GM15510 (cell line): ENCODE data around the gene C16orf92.
A peak's percentile ranks its signal among the peaks of the same experiment; 100 is the strongest.

Experiments
- POLR2A ChIP-seq: IDR thresholded peaks from 3 replicates; pipeline ENCODE4 v1.6.1; 2011; ENCODE audit warnings: borderline replicate concordance; ENCODE audit not compliant: insufficient read length; ENCODE audit errors: extremely low read depth

C16orf92 gene

GRCh38 chr16:30027588-30028437 is 4.8 kb downstream of the C16orf92 start:
- no peak for TF ChIP-seq POLR2A

DNA sequence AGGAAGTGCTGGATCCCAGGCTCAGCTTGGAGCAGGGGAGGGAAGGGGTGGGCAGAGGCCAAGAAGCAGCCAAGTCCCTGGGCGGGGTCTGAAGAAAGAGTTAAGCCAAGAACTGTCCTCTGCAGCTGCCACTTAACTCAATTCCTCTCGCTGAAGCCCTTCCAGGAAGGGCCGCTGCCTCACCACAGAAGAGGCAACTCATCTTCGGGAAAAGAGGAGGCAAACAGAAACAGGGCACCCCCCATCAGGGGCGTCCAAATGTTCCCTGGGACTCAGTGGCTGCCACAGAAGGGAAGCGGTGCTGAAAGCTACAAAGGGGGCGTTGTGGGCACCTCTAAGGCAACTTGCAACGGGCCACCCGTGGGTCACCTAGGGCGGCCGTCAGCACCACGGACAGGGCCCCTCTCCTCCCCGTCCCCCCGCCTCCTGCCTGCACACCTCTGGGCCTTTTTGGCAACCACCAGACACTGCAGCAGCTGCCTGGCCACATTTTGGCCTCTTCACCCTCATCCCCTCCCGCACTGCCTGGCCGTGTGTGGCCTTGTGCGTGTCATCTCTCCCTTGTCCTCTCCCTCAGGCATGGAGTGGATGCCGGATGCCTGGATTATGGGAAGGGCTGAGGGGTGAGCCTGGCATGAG is 5.6 kb downstream of the C16orf92 start:
- TF ChIP-seq POLR2A = no peak

- no peak for TF ChIP-seq POLR2A
These were observed 7.2 kb downstream of the C16orf92 start for GRCh38 chr16:30030011-30030685.

GRCh38 chr16:30030841-30031413 is 7.9 kb downstream of the C16orf92 start, which contains the start of gene TLCD3B:
Gene TLCD3B (minus strand): TSS chr16:30031271. CDS start chr16:30030527, 744 bp downstream.
- no peak for TF ChIP-seq POLR2A

DNA sequence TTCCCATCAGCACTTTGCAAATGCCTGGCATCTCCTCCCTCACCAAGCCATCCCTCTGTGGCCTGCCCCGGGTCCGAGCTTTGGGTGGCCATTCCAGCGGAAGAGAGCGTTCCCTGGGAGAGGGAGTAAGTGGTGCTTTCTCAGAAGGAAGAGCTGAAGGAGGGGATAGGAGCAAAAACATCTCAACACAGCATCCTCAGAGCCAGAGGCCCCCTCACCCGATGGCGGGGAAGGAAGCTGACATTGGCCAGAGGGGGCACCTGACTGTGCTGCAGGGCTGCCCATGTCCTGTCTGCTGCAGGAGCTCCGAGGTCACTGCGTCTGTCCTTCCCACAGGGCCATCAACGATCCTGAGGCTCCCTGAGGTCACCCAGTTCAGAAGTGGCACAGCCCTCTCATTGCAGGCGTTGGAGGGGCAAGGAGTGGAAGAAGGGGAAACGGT is 8.5 kb downstream of the C16orf92 start:
- no peak for TF ChIP-seq POLR2A

- no peak for TF ChIP-seq POLR2A
These were observed 9.3 kb downstream of the C16orf92 start for GRCh38 chr16:30032083-30032819.

DNA sequence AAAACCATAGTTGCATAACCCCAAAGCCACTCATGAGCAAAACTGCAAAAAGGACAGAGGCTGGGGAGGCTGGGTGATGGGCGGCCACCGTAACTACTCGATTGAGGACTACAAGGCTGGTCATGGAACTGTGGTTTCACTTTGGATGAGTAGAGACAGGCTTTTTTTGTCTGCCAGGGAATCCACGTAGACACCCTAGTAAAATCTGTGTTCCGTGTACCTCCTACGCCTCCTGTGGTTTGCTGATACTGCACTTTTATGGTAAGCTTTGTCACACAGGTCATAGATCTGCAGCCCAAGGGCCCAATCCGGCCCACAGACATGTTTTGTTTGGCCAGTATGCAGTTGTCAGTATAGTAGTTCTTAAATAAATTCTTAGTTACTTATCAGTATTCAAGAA is 10.3 kb downstream of the C16orf92 start:
- TF ChIP-seq POLR2A = no peak

GRCh38 chr16:30040221-30040620 is 17.2 kb downstream of the C16orf92 start:
- no peak for TF ChIP-seq POLR2A

DNA sequence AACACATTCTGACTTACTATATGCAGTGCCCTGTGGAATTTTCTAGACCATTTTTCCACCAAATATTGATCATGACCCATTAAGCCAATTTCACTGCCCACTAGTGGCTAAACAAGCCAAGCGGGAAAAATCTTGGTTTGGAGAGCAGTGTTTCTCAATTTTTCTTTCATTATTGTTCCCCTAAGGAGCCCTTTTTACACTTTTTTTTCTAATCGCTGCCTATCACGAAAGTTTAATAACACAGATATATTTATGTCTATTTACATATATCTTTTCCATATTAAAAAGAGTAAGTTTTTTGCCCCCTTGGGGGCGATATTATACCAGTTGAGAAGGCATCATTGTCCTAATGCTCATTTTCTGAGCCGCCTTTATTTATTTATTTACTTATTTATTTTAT is 18.8 kb downstream of the C16orf92 start:
- no peak for TF ChIP-seq POLR2A

- TF ChIP-seq POLR2A = no peak
These were observed 23.2 kb downstream of the C16orf92 start for GRCh38 chr16:30046178-30046577.

DNA sequence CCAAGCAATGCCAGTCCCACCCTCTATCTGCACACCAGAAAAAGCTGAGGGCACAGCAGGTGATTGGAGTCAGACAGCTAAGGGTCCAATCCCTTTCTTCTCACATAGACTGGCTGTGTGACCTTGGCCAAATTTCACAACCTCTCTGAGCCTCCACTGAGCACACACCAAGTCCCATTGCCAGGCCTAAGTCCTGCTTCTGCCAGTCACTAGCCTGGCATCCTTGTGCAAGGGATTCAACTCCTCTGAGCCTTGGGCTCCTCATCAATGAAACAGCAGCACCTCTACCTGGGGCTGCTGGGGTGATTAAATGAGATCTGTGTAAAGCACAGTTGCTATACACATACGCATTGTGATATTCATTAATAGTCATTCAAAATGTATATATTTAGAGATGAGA is 23.6 kb downstream of the C16orf92 start:
- TF ChIP-seq POLR2A = no peak

DNA sequence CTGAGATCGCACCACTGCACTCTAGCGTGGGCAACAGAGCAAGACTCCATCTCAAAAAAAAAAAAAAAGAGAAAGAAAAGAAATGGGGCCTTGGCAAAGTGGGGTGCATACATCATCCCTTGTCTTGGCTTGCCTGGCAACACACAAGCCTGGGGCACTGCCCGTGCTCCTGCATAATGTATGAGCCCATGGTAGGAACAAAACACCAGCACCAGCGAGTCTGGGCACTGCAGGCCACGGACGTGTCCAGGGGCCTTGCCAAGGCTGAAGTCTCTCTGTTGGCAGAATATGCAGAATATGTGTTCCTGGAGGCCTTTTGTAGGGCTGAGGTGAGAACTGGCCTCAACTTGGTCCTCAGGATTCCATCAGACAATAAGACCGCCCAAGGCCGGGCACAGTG is 26.9 kb downstream of the C16orf92 start:
- no peak for TF ChIP-seq POLR2A

- TF ChIP-seq POLR2A = no peak
These were observed 28.5 kb downstream of the C16orf92 start for GRCh38 chr16:30051518-30051917.

- peak; percentile 44 for TF ChIP-seq POLR2A
These were observed 29.8 kb downstream of the C16orf92 start for GRCh38 chr16:30052671-30053372.
